ENCODE data around the gene S1PR3.

S1PR3 gene

DNA sequence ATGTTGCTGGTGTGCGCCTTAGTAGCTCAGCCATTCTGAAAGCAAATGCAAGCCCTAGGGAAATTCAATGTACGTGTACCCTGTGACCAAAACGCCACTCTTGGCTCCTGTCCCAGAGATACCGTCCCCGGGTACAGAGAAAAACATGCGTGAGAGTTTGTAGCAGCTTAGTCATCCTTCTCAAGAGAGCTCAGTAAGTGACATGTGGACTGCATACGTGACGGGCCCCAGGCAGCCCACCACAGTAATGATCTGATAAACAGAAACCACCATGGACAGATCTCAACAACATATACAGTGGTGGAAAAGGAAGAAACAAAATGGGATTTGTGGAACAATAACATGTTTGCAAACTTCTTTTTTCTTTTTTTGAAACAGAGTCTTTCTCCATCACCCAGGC, 45.1 kb downstream of the S1PR3 start:
- no peak for TF ChIP-seq SP1 (IDR thresholded peaks at IDR 0.05)
- no peak for TF ChIP-seq ARNT (IDR thresholded peaks at IDR 0.05)
- TF ChIP-seq, protein P1, sequence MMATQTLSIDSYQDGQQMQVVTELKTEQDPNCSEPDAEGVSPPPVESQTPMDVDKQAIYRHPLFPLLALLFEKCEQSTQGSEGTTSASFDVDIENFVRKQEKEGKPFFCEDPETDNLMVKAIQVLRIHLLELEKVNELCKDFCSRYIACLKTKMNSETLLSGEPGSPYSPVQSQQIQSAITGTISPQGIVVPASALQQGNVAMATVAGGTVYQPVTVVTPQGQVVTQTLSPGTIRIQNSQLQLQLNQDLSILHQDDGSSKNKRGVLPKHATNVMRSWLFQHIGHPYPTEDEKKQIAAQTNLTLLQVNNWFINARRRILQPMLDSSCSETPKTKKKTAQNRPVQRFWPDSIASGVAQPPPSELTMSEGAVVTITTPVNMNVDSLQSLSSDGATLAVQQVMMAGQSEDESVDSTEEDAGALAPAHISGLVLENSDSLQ (IDR thresholded peaks at IDR 0.05), result no peak
- no peak for TF ChIP-seq L3MBTL2 (conservative IDR thresholded peaks at IDR 0.05)
- TF ChIP-seq FOXK2 (IDR thresholded peaks at IDR 0.05), result no peak
- TF ChIP-seq SUZ12 (IDR thresholded peaks at IDR 0.05), result no peak
- TF ChIP-seq BHLHE40 (IDR thresholded peaks at IDR 0.05; ENCODE audit: borderline replicate concordance), result no peak
- no peak for TF ChIP-seq CTBP1 (IDR thresholded peaks at IDR 0.05; ENCODE audit: borderline replicate concordance)
- no peak for TF ChIP-seq FOXA1 (IDR thresholded peaks at IDR 0.05)
- no peak for TF ChIP-seq FOXM1 (IDR thresholded peaks at IDR 0.05; ENCODE audit: borderline replicate concordance)
- no peak for TF ChIP-seq ELF4 (IDR thresholded peaks at IDR 0.05)
- TF ChIP-seq TARDBP (IDR thresholded peaks at IDR 0.05), result no peak
- no peak for TF ChIP-seq ZNF384 (IDR thresholded peaks at IDR 0.05)
- no peak for TF ChIP-seq HDGF (IDR thresholded peaks at IDR 0.05; ENCODE audit: borderline replicate concordance)
- no peak for TF ChIP-seq LEF1 (IDR thresholded peaks at IDR 0.05; ENCODE audit: borderline replicate concordance)
- TF ChIP-seq NFRKB (IDR thresholded peaks at IDR 0.05), result no peak
- ChIA-PET POLR2A (no interaction called here), CTCF (no interaction called here)
- no peak for DNase-seq (ENCODE audit: extremely low spot score)

DNA sequence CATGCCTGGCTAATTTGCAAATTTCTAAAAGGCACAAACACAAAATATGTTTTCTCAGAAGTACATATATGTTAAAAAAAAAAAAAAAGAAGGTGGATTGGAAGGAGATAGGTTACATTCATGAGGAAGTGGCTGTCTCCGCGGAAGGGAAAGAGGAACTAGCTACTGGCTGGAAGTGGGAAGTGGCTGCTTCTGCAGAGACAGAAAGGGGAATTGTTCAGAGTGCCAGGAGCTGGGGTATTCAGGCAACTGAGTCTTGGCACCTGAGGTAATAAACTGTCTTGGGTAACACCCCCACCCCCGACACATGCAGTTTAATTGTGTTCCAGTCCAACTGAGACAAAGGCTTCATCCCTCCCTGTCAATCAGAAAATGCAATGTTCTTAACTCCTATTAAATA, 45.6 kb downstream of the S1PR3 start:
- TF ChIP-seq, protein P1 (IDR thresholded peaks at IDR 0.05), result 0 out of 2 replicates have a peak, but pooled peaks have one; percentile 10
- TF ChIP-seq ARNT (IDR thresholded peaks at IDR 0.05), result no peak
- ChIA-PET CTCF (no interaction called here), POLR2A (no interaction called here)

DNA sequence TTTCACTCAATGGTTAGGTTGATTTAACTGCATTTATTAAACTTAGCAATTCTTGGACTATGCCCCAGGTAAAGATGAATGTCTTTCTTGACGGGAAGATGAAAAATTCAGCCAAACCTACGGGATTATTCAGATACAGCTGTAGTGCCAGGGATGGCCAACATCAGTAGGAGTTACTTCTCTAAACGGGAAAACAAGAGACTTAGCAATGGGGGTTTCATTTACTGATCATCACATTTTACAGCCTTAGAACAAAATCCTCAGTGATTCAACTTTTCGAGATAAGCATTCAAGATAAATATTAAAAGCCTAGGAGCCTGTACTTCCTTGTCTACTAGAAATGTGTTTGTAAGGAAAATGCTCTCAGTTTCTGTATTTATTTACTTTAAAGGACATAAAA, 46.1 kb downstream of the S1PR3 start:
- ChIA-PET CTCF (no interaction called here), POLR2A (no interaction called here)
- DNase-seq (ENCODE audit: extremely low spot score), result no peak
- TF ChIP-seq FOXM1 (IDR thresholded peaks at IDR 0.05; ENCODE audit: borderline replicate concordance), result no peak
- no peak for TF ChIP-seq ELF4 (IDR thresholded peaks at IDR 0.05)
- TF ChIP-seq ZNF384 (IDR thresholded peaks at IDR 0.05), result no peak
- TF ChIP-seq CTBP1 (IDR thresholded peaks at IDR 0.05; ENCODE audit: borderline replicate concordance), result no peak
- no peak for TF ChIP-seq FOXA1 (IDR thresholded peaks at IDR 0.05)
- no peak for TF ChIP-seq NFRKB (IDR thresholded peaks at IDR 0.05)
- no peak for TF ChIP-seq HDGF (IDR thresholded peaks at IDR 0.05; ENCODE audit: borderline replicate concordance)
- no peak for TF ChIP-seq TARDBP (IDR thresholded peaks at IDR 0.05)
- TF ChIP-seq FOXK2 (IDR thresholded peaks at IDR 0.05), result no peak
- no peak for TF ChIP-seq SP1 (IDR thresholded peaks at IDR 0.05)
- no peak for TF ChIP-seq SUZ12 (IDR thresholded peaks at IDR 0.05)

More for the DNA sequence above, 45.6 kb downstream of the S1PR3 start:
- no peak for DNase-seq (ENCODE audit: extremely low spot score)

DNA sequence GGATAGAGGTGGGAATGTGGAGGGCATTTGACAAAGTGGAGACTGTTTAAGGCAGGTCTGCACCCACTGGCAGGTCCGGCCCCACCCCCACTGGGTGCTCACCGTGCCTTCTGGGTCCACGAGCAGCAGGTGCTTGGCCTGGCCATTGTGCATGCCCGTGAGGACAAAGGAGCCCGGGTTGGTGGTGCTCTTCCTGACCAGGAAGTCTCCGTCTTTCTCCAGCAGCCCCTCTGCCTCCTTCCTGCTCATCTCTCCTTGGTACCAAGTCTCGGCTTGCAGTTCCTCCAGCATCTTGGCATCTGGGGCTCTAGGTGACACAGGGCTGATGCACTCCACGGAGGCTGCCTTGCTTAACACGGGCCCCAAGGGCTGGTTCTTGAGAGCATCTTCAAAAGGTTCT, 46.6 kb downstream of the S1PR3 start:
- ChIA-PET CTCF (no interaction called here), POLR2A (no interaction called here)
- TF ChIP-seq L3MBTL2 (conservative IDR thresholded peaks at IDR 0.05) (no peak), ARNT (IDR thresholded peaks at IDR 0.05) (no peak), FOXK2 (IDR thresholded peaks at IDR 0.05) (no peak), BHLHE40 (IDR thresholded peaks at IDR 0.05; ENCODE audit: borderline replicate concordance) (no peak), HDGF (IDR thresholded peaks at IDR 0.05; ENCODE audit: borderline replicate concordance) (no peak), FOXM1 (IDR thresholded peaks at IDR 0.05; ENCODE audit: borderline replicate concordance) (no peak)
- DNase-seq (ENCODE audit: extremely low spot score), result no peak

DNA sequence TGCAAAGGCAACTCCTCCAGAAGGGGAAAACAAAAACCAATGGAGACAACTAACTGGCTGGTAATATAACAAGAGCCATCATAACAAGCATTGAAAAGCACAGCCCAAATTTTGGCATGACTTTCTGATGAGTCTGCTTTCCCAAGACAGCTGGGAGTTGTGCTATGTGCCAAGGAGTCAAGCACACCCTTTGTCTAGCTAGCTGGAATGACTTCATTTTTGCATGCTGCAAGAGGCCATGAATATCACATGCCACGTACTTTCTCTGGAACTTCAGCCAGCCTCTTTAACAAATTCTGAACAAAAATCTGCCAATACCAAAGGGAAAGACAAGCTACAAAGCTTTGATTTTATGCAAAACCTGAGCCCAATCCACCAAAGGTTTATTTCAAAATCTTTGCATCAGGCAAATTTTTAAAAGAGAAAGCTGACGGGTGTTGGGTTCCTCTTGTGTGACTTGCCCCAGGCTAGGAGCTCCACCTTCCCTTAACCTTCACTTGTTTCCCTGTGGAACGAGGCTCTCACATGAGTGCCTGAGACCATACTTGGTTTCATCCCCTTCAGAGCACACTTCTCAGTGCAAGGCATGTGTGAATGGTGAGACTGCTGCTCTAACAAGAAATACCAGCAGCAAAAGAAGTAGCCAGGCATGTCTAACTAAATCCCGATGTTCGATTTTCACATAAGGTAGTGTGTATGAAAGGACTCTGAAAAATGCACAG, 47.3 kb downstream of the S1PR3 start:
- ChIA-PET CTCF (interaction anchor here (0.7 kb wide), 1 partner anchor 1015 kb away, joined by 5 read pairs; no protein-coding TSS in a partner anchor), POLR2A (no interaction called here)
- TF ChIP-seq FOXM1 (IDR thresholded peaks at IDR 0.05; ENCODE audit: borderline replicate concordance), result no peak
- no peak for TF ChIP-seq LEF1 (IDR thresholded peaks at IDR 0.05; ENCODE audit: borderline replicate concordance)
- TF ChIP-seq TARDBP (IDR thresholded peaks at IDR 0.05), result no peak
- no peak for TF ChIP-seq SUZ12 (IDR thresholded peaks at IDR 0.05)
- no peak for TF ChIP-seq NFRKB (IDR thresholded peaks at IDR 0.05)
- TF ChIP-seq FOXK2 (IDR thresholded peaks at IDR 0.05), result no peak
- TF ChIP-seq L3MBTL2 (conservative IDR thresholded peaks at IDR 0.05), result no peak
- no peak for DNase-seq (ENCODE audit: extremely low spot score)

- CTCF ChIA-PET, result no interaction called here
- POLR2A ChIA-PET, result no interaction called here
- no peak for DNase-seq (ENCODE audit: extremely low spot score)
- TF ChIP-seq BHLHE40 (IDR thresholded peaks at IDR 0.05; ENCODE audit: borderline replicate concordance) (no peak), FOXK2 (IDR thresholded peaks at IDR 0.05) (no peak), L3MBTL2 (conservative IDR thresholded peaks at IDR 0.05) (no peak), FOXA1 (IDR thresholded peaks at IDR 0.05) (no peak), CTBP1 (IDR thresholded peaks at IDR 0.05; ENCODE audit: borderline replicate concordance) (no peak), TARDBP (IDR thresholded peaks at IDR 0.05) (no peak), HDGF (IDR thresholded peaks at IDR 0.05; ENCODE audit: borderline replicate concordance) (no peak), SP1 (IDR thresholded peaks at IDR 0.05) (no peak), ELF4 (IDR thresholded peaks at IDR 0.05) (no peak), LEF1 (IDR thresholded peaks at IDR 0.05; ENCODE audit: borderline replicate concordance) (no peak), NFRKB (IDR thresholded peaks at IDR 0.05) (no peak), FOXM1 (IDR thresholded peaks at IDR 0.05; ENCODE audit: borderline replicate concordance) (no peak), ARNT (IDR thresholded peaks at IDR 0.05) (no peak)
- TF ChIP-seq, protein P1 (IDR thresholded peaks at IDR 0.05), result no peak
These were observed 47.8 kb downstream of the S1PR3 start for GRCh38 chr9:89039104-89039465.

Measured in HEK293T (cell line).